Endothelial cell of umbilical vein (primary cell): ENCODE measurements around the gene SPON1. TPM values are rescaled to one million over a fixed set of nuclear protein-coding genes. Genes with fewer than 3 reads are reported as not detected.

Experiments used
- BruUV-seq: library from RNA; stranded (reverse); fragments of 400-500 nt; replicated peaks from 2 replicates; lab custom pipeline; 2021; lab: Mats Ljungman, UMichigan
- CTCF ChIA-PET: fragments of 300-600, 350-600 bp; sonication (Branson Sonifier 250); formaldehyde crosslinking; loops from one replicate; lab custom pipeline; 2021; ENCODE audit warnings: antibody characterized with exemption, inconsistent platforms; lab: Charles Lee
- POLR2A ChIA-PET: fragments of 300-600, 350-600 bp; sonication (Branson Sonifier 250); formaldehyde crosslinking; loops from one replicate; lab custom pipeline; 2021; ENCODE audit warnings: antibody characterized with exemption, inconsistent platforms; lab: Charles Lee
- DNase-seq: peaks from one replicate; pipeline ENCODE4 v3.0.0-alpha.2; 2011; ENCODE audit warnings: low read depth, low spot score
- FAIRE-seq: peaks from 2 replicates; lab custom pipeline; 2011; peaks lifted over from hg19 to GRCh38; lab: Jason Lieb, UNC
- H2AFZ ChIP-seq: 2 replicates; pipeline ENCODE4 v1.6.0; 2012; ENCODE audit warnings: low read depth, low read length, control low read depth, inconsistent platforms
- H3K27ac ChIP-seq: 2 replicates; pipeline ENCODE4 v1.5.1; 2011; ENCODE audit warnings: low read depth, mild to moderate bottlenecking, control low read depth, low read length, moderate library complexity; ENCODE audit not compliant: insufficient read depth
- H3K27me3 ChIP-seq, 2 experiments: 2 replicates each; pipeline versions ENCODE4 v1.6.0 to v1.6.1; 2011; ENCODE audit warnings: low read length in 2 of 2, mixed read lengths in 1 of 2; ENCODE audit not compliant: control insufficient read depth in 2 of 2, insufficient read depth in 2 of 2
- H3K36me3 ChIP-seq, 2 experiments: 2 replicates in 1 of 2; 3 replicates in 1 of 2; pipeline ENCODE4 v1.5.1; 2011; ENCODE audit warnings: low read length in 2 of 2, mild to moderate bottlenecking in 1 of 2, moderate library complexity in 1 of 2; ENCODE audit not compliant: control insufficient read depth in 2 of 2, insufficient read depth in 2 of 2; ENCODE audit errors: extremely low read depth in 1 of 2
- H3K4me1 ChIP-seq: 3 replicates; pipeline ENCODE4 v1.5.1; 2011; ENCODE audit warnings: mild to moderate bottlenecking, low read length; ENCODE audit not compliant: control insufficient read depth, insufficient read depth; ENCODE audit errors: extremely low read depth
- H3K4me2 ChIP-seq: 2 replicates; pipeline ENCODE4 v1.6.1; 2011; ENCODE audit warnings: low read length, control low read depth, mixed read lengths; ENCODE audit not compliant: insufficient read depth
- H3K4me3 ChIP-seq, 3 experiments: fragments of 200-600 bp in 1 of 3; sonication (generic), shearing (Covaris generic) in 1 of 3; replicated peaks in 1 of 3; 2 replicates each; pipeline ENCODE4 v1.5.1; 2011 to 2016; ENCODE audit warnings: control low read depth in 3 of 3, low read length in 3 of 3, mild to moderate bottlenecking in 2 of 3, inconsistent platforms in 1 of 3, low read depth in 1 of 3, moderate library complexity in 1 of 3; ENCODE audit not compliant: insufficient read depth in 1 of 3
- H3K79me2 ChIP-seq: 2 replicates; pipeline ENCODE4 v1.6.0; 2012; ENCODE audit warnings: low read length, inconsistent platforms; ENCODE audit not compliant: control insufficient read depth, insufficient read depth
- H3K9ac ChIP-seq: replicated peaks from 2 replicates; pipeline ENCODE3; 2011; ENCODE audit warnings: low read length, control low read depth; ENCODE audit not compliant: insufficient read depth; ENCODE audit errors: extremely low read depth
- H3K9me1 ChIP-seq: replicated peaks from 3 replicates; pipeline ENCODE4 v1.6.0; 2011; ENCODE audit warnings: mild to moderate bottlenecking, low read length; ENCODE audit not compliant: control insufficient read depth, insufficient read depth; ENCODE audit errors: extremely low read depth
- H3K9me3 ChIP-seq: replicated peaks from 2 replicates; pipeline ENCODE4 v1.5.1; 2012; ENCODE audit warnings: low read length, inconsistent platforms; ENCODE audit not compliant: control insufficient read depth, insufficient read depth
- H4K20me1 ChIP-seq: replicated peaks from 2 replicates; pipeline ENCODE3; 2011; ENCODE audit warnings: mild to moderate bottlenecking, low read length; ENCODE audit not compliant: control insufficient read depth, insufficient read depth; ENCODE audit errors: extremely low read depth
- CTCF ChIP-seq, 2 donors: IDR thresholded peaks; 1 replicate in 1 of 2; 2 replicates in 1 of 2; pipeline ENCODE4 v1.5.1; 2011; ENCODE audit warnings: low read length in 2 of 2, mild to moderate bottlenecking in 2 of 2, moderate library complexity in 2 of 2, control low read depth in 1 of 2, inconsistent platforms in 1 of 2, low read depth in 1 of 2; ENCODE audit not compliant: insufficient read depth in 1 of 2; ENCODE audit errors: extremely low read depth in 1 of 2
- EZH2 ChIP-seq: IDR thresholded peaks from 2 replicates; pipeline ENCODE4 v1.6.1; 2012; ENCODE audit warnings: borderline replicate concordance, low read depth, mild to moderate bottlenecking, moderate library complexity, low read length, inconsistent platforms; ENCODE audit not compliant: severe bottlenecking
- FOS ChIP-seq: IDR thresholded peaks from 2 replicates; pipeline ENCODE4 v1.6.1; 2011; ENCODE audit warnings: mild to moderate bottlenecking, low read length, moderate library complexity, borderline replicate concordance; ENCODE audit not compliant: insufficient read depth
- GATA2 ChIP-seq: IDR thresholded peaks from 2 replicates; pipeline ENCODE4 v1.7.0; 2011; ENCODE audit warnings: low read depth, mild to moderate bottlenecking, moderate library complexity, mixed read lengths, low read length; ENCODE audit not compliant: insufficient read length, insufficient read depth
- JUN ChIP-seq: IDR thresholded peaks from 2 replicates; pipeline ENCODE4 v1.6.1; 2011; ENCODE audit warnings: borderline replicate concordance, low read depth; ENCODE audit not compliant: insufficient read length, insufficient read depth
- MAX ChIP-seq: IDR thresholded peaks from 2 replicates; pipeline ENCODE4 v1.6.1; 2011; ENCODE audit not compliant: insufficient read depth, insufficient read length
- MYC ChIP-seq: IDR thresholded peaks from one replicate; pipeline ENCODE4 v1.6.1; 2011; ENCODE audit warnings: mild to moderate bottlenecking, low read depth, low read length
- POLR2A ChIP-seq: IDR thresholded peaks from 2 replicates; pipeline ENCODE4 v1.6.1; 2012; ENCODE audit warnings: low read depth, mild to moderate bottlenecking, control low read depth, low read length
- POLR2AphosphoS5 ChIP-seq: IDR thresholded peaks from 2 replicates; pipeline ENCODE4 v1.6.1; 2012; ENCODE audit warnings: low read depth, mild to moderate bottlenecking, control low read depth, low read length, moderate library complexity; ENCODE audit not compliant: insufficient read depth
- dilution Hi-C: fragments of 300-500 bp; cut with MboI; formaldehyde crosslinking; loops from one replicate; pipeline ENCODE4 v1.15.0; 2019; ENCODE audit warnings: low sequenced_read_pairs; ENCODE audit not compliant: extremely low pct_ligation_motif_present
- intact Hi-C: fragments of 100-400 bp; cut with micrococcal nuclease; formaldehyde crosslinking; loops from one replicate; pipeline ENCODE4 v1.10.0; 2022
- polyA plus RNA-seq, 4 experiments: library from polyadenylated mRNA; depleted of rRNA in 3 of 4; stranded (reverse) in 3 of 4; unstranded in 1 of 4; fragments of >200 nt; gene quantifications; 2 replicates each; pipeline versions ENCODE4 v1.2.1 to v1.2.3, GENCODE V29; 2011 to 2012; ENCODE audit warnings: missing spikeins in 1 of 4
- total RNA-seq: library from RNA; stranded (reverse); gene quantifications from 2 replicates; pipeline ENCODE4 v1.2.3, GENCODE V29; 2021

SPON1 gene
- total and polyA plus RNA-seq, 2 donors (not counting 3 experiments of a cell fraction or from before 2014, with no cell fraction given) = 0.31 TPM; not detected in 1

GRCh38 chr11:13944911-13945425, 17.6 kb upstream of the SPON1 start:
- dilution Hi-C loops = no loop called here
- BruUV-seq = no TSS peak
- Histone ChIP-seq H3K4me1 (peaks cover 11% of the 10 kb centered on the region), H3K27me3 (peaks cover 6 to 8% of the 10 kb centered on the region in 2 experiments), H3K4me2 (no peak overlapping the region), H3K79me2 (no peaks in the 10 kb centered on the region), H3K9me1 (no peaks in the 10 kb centered on the region), H3K9me3 (no peaks in the 10 kb centered on the region), H3K4me3 (no peak overlapping the region), H3K27ac (no peak overlapping the region), H3K36me3 (no peaks in the 10 kb centered on the region), H3K9ac (no peak overlapping the region), H2AFZ (no peak overlapping the region), H4K20me1 (no peaks in the 10 kb centered on the region)
- intact Hi-C loops = no loop called here
- TF ChIP-seq EZH2 (no peak), MAX (no peak), JUN (no peak), POLR2AphosphoS5 (no peak), GATA2 (no peak), POLR2A (no peak), MYC (no peak), FOS (no peak), CTCF (IDR thresholded peaks at IDR 0.05; ENCODE audit: extremely low read depth in 1 of 2, insufficient read depth in 1 of 2, low read depth in 1 of 2, low read length in 2 of 2) (no peak)
- no peak for DNase-seq
- ChIA-PET CTCF (no interaction called here), POLR2A (no interaction called here)
- no peak for FAIRE-seq
